SK-N-SH treated with all-trans-retinoic acid at 6 μM for 48 hours (cell line): ENCODE data around the gene GTF2A1L.

ENCODE experiments used
- ATAC-seq: fragments of 200-7000 bp; cut with Tn5 transposase; 3 replicates; pipeline ENCODE4 v1.9.1; 2020; ENCODE audit warnings: mild to moderate bottlenecking, moderate library complexity
- ARNTL ChIP-seq: fragments of 450-650 bp; formaldehyde crosslinking; IDR thresholded peaks from 2 replicates; pipeline ENCODE4 v1.5.0; 2020; ENCODE audit warnings: low read depth, mild to moderate bottlenecking, moderate library complexity, borderline replicate concordance
- BACH2 ChIP-seq: fragments of 250-450 bp; sonication (Bioruptor Pico); IDR thresholded peaks from 2 replicates; pipeline ENCODE4 v1.9.0; 2021; ENCODE audit warnings: mild to moderate bottlenecking, borderline replicate concordance
- CSDC2 ChIP-seq: fragments of 250-450 bp; sonication (Bioruptor Pico); IDR thresholded peaks from 2 replicates; pipeline ENCODE4 v1.5.0; 2020; ENCODE audit warnings: mild to moderate bottlenecking, moderate library complexity
- ESRRG ChIP-seq: fragments of 250-450 bp; sonication (Bioruptor Pico); IDR thresholded peaks from 2 replicates; pipeline ENCODE4 v1.6.1; 2021; ENCODE audit warnings: mild to moderate bottlenecking
- GLIS3 ChIP-seq: fragments of 250-450 bp; sonication (Bioruptor Pico); IDR thresholded peaks from 2 replicates; pipeline ENCODE4 v1.5.0; 2020; ENCODE audit warnings: mild to moderate bottlenecking, moderate library complexity
- ISL1 ChIP-seq: fragments of 250-450 bp; sonication (Bioruptor Pico); IDR thresholded peaks from 2 replicates; pipeline ENCODE4 v2.1.2; 2022; ENCODE audit warnings: mild to moderate bottlenecking, moderate library complexity
- OSR1 ChIP-seq: fragments of 250-450 bp; sonication (Bioruptor Pico); IDR thresholded peaks from 2 replicates; pipeline ENCODE4 v1.8.0; 2022; ENCODE audit warnings: moderate library complexity, mild to moderate bottlenecking, inconsistent platforms
- POU6F1 ChIP-seq: fragments of 250-450 bp; sonication (Bioruptor Pico); IDR thresholded peaks from 2 replicates; pipeline ENCODE4 v1.8.0; 2021; ENCODE audit warnings: low read depth, mild to moderate bottlenecking, moderate library complexity, borderline replicate concordance
- PPARA ChIP-seq: fragments of 250-450 bp; sonication (Bioruptor Pico); IDR thresholded peaks from 2 replicates; pipeline ENCODE4 v1.5.0; 2020; ENCODE audit warnings: mild to moderate bottlenecking, borderline replicate concordance
- RARB ChIP-seq: fragments of 250-450 bp; sonication (Bioruptor Pico); IDR thresholded peaks from 2 replicates; pipeline ENCODE4 v1.8.0; 2021; ENCODE audit warnings: mild to moderate bottlenecking, moderate library complexity
- SNAI2 ChIP-seq: fragments of 250-450 bp; sonication (Bioruptor Pico); IDR thresholded peaks from 2 replicates; pipeline ENCODE4 v1.5.0; 2020; ENCODE audit warnings: mild to moderate bottlenecking, moderate library complexity
- TCF4 ChIP-seq: fragments of 250-450 bp; sonication (Bioruptor Pico); IDR thresholded peaks from 2 replicates; pipeline ENCODE4 v1.8.0; 2021; ENCODE audit warnings: mild to moderate bottlenecking, moderate library complexity, borderline replicate concordance
- TOX ChIP-seq: fragments of 250-450 bp; sonication (Bioruptor Pico); IDR thresholded peaks from 2 replicates; pipeline ENCODE4 v1.8.0; 2021; ENCODE audit warnings: mild to moderate bottlenecking, moderate library complexity, borderline replicate concordance
- ZC3H10 ChIP-seq: fragments of 250-450 bp; sonication (Bioruptor Pico); IDR thresholded peaks from 2 replicates; pipeline ENCODE4 v1.5.1; 2021; ENCODE audit warnings: mild to moderate bottlenecking, moderate library complexity
- ZFP3 ChIP-seq: fragments of 250-450 bp; sonication (Bioruptor Pico); IDR thresholded peaks from 2 replicates; pipeline ENCODE4 v1.5.0; 2020; ENCODE audit warnings: mild to moderate bottlenecking, moderate library complexity
- ZFP30 ChIP-seq: fragments of 450-650 bp; formaldehyde crosslinking; IDR thresholded peaks from 2 replicates; pipeline ENCODE4 v1.5.0; 2022; ENCODE audit warnings: mild to moderate bottlenecking, moderate library complexity
- ZNF565 ChIP-seq: fragments of 450-650 bp; formaldehyde crosslinking; conservative IDR thresholded peaks from 2 replicates; pipeline ENCODE4 v1.5.0; 2020; ENCODE audit warnings: low read depth, mild to moderate bottlenecking, moderate library complexity
- ZNF70 ChIP-seq: fragments of 450-650 bp; formaldehyde crosslinking; IDR thresholded peaks from 2 replicates; pipeline ENCODE4 v1.5.0; 2020; ENCODE audit warnings: mild to moderate bottlenecking, moderate library complexity
- ZNF8 ChIP-seq: fragments of 450-650 bp; formaldehyde crosslinking; IDR thresholded peaks from 2 replicates; pipeline ENCODE4 v1.5.0; 2020; ENCODE audit warnings: mild to moderate bottlenecking, moderate library complexity
- TF ChIP-seq, protein P1 (sequence below): fragments of 250-450 bp; sonication (Bioruptor Pico); IDR thresholded peaks from 2 replicates; pipeline ENCODE4 v1.5.1; 2020; ENCODE audit warnings: low read depth, mild to moderate bottlenecking, moderate library complexity
- TF ChIP-seq, protein P2 (sequence below): fragments of 250-450 bp; sonication (Bioruptor Pico); IDR thresholded peaks from 2 replicates; pipeline ENCODE4 v1.8.0; 2020; ENCODE audit warnings: mild to moderate bottlenecking, moderate library complexity, borderline replicate concordance
- TF ChIP-seq, protein P3 (sequence below): fragments of 250-450 bp; sonication (Bioruptor Pico); IDR thresholded peaks from 2 replicates; pipeline ENCODE4 v1.5.1; 2021; ENCODE audit warnings: mild to moderate bottlenecking, moderate library complexity
- TF ChIP-seq, protein P4 (sequence below): fragments of 250-450 bp; sonication (Bioruptor Pico); IDR thresholded peaks from 2 replicates; pipeline ENCODE4 v1.5.0; 2020; ENCODE audit warnings: mild to moderate bottlenecking, moderate library complexity

GTF2A1L gene

GRCh38 chr2:48693645-48694044 lies 76.0 kb downstream of the GTF2A1L start:
- TF ChIP-seq TOX: no peak
- no peak for TF ChIP-seq BACH2 (CRISPR knock-in tag)
- TF ChIP-seq POU6F1: no peak
- TF ChIP-seq, protein P1, sequence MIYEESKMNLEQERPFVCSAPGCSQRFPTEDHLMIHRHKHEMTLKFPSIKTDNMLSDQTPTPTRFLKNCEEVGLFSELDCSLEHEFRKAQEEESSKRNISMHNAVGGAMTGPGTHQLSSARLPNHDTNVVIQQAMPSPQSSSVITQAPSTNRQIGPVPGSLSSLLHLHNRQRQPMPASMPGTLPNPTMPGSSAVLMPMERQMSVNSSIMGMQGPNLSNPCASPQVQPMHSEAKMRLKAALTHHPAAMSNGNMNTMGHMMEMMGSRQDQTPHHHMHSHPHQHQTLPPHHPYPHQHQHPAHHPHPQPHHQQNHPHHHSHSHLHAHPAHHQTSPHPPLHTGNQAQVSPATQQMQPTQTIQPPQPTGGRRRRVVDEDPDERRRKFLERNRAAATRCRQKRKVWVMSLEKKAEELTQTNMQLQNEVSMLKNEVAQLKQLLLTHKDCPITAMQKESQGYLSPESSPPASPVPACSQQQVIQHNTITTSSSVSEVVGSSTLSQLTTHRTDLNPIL (CRISPR knock-in tag): no peak
- TF ChIP-seq TCF4 (CRISPR knock-in tag): no peak
- no peak for TF ChIP-seq ZNF565 (CRISPR knock-in tag)
- TF ChIP-seq ZNF70: no peak
- TF ChIP-seq ISL1 (CRISPR knock-in tag): no peak
- TF ChIP-seq ZFP30: no peak
- TF ChIP-seq RARB (CRISPR knock-in tag): no peak
- no peak for TF ChIP-seq OSR1 (CRISPR knock-in tag)
- no peak for TF ChIP-seq ARNTL (CRISPR knock-in tag)
- ATAC-seq: no peak

DNA sequence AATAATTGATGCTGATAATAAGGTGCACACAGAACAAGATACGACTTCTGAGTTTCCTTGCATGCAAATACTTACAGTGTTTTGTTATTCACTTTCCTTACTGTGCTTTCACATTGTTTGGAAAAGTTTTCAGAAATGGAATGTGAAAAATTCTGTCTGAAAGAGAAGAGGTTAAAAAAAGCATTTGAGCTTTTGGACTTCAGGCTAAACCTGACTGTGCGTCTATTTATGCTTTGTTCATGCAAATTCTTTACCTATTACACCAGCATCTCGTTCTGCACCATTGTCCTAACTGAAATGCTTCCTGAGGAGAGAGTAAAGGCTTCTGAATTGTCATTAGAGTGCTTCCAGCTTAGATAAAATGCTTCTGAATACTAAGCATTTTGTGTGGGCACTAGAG lies 76.5 kb downstream of the GTF2A1L start:
- TF ChIP-seq BACH2 (CRISPR knock-in tag) (no peak), ZNF8 (no peak), GLIS3 (CRISPR knock-in tag) (no peak), OSR1 (CRISPR knock-in tag) (no peak), PPARA (CRISPR knock-in tag) (no peak), TCF4 (CRISPR knock-in tag) (no peak), ZNF565 (CRISPR knock-in tag) (no peak), SNAI2 (CRISPR knock-in tag) (no peak), ZC3H10 (CRISPR knock-in tag) (no peak), ZNF70 (no peak), ZFP3 (CRISPR knock-in tag) (no peak), CSDC2 (CRISPR knock-in tag) (no peak), ARNTL (CRISPR knock-in tag) (no peak)
- TF ChIP-seq, protein P2, sequence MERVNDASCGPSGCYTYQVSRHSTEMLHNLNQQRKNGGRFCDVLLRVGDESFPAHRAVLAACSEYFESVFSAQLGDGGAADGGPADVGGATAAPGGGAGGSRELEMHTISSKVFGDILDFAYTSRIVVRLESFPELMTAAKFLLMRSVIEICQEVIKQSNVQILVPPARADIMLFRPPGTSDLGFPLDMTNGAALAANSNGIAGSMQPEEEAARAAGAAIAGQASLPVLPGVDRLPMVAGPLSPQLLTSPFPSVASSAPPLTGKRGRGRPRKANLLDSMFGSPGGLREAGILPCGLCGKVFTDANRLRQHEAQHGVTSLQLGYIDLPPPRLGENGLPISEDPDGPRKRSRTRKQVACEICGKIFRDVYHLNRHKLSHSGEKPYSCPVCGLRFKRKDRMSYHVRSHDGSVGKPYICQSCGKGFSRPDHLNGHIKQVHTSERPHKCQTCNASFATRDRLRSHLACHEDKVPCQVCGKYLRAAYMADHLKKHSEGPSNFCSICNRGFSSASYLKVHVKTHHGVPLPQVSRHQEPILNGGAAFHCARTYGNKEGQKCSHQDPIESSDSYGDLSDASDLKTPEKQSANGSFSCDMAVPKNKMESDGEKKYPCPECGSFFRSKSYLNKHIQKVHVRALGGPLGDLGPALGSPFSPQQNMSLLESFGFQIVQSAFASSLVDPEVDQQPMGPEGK (CRISPR knock-in tag): no peak
- TF ChIP-seq, protein P3, sequence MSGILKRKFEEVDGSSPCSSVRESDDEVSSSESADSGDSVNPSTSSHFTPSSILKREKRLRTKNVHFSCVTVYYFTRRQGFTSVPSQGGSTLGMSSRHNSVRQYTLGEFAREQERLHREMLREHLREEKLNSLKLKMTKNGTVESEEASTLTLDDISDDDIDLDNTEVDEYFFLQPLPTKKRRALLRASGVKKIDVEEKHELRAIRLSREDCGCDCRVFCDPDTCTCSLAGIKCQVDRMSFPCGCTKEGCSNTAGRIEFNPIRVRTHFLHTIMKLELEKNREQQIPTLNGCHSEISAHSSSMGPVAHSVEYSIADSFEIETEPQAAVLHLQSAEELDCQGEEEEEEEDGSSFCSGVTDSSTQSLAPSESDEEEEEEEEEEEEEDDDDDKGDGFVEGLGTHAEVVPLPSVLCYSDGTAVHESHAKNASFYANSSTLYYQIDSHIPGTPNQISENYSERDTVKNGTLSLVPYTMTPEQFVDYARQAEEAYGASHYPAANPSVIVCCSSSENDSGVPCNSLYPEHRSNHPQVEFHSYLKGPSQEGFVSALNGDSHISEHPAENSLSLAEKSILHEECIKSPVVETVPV (CRISPR knock-in tag): no peak
- TF ChIP-seq, protein P1 (CRISPR knock-in tag): no peak
- ATAC-seq: no peak

- ATAC-seq: no peak
- TF ChIP-seq ESRRG (CRISPR knock-in tag): no peak
- TF ChIP-seq OSR1 (CRISPR knock-in tag): no peak
- TF ChIP-seq ZFP30: no peak
- TF ChIP-seq SNAI2 (CRISPR knock-in tag): no peak
- TF ChIP-seq, protein P4, sequence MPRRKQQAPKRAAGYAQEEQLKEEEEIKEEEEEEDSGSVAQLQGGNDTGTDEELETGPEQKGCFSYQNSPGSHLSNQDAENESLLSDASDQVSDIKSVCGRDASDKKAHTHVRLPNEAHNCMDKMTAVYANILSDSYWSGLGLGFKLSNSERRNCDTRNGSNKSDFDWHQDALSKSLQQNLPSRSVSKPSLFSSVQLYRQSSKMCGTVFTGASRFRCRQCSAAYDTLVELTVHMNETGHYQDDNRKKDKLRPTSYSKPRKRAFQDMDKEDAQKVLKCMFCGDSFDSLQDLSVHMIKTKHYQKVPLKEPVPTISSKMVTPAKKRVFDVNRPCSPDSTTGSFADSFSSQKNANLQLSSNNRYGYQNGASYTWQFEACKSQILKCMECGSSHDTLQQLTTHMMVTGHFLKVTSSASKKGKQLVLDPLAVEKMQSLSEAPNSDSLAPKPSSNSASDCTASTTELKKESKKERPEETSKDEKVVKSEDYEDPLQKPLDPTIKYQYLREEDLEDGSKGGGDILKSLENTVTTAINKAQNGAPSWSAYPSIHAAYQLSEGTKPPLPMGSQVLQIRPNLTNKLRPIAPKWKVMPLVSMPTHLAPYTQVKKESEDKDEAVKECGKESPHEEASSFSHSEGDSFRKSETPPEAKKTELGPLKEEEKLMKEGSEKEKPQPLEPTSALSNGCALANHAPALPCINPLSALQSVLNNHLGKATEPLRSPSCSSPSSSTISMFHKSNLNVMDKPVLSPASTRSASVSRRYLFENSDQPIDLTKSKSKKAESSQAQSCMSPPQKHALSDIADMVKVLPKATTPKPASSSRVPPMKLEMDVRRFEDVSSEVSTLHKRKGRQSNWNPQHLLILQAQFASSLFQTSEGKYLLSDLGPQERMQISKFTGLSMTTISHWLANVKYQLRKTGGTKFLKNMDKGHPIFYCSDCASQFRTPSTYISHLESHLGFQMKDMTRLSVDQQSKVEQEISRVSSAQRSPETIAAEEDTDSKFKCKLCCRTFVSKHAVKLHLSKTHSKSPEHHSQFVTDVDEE (CRISPR knock-in tag): no peak
- TF ChIP-seq, protein P3 (CRISPR knock-in tag): no peak
- no peak for TF ChIP-seq ISL1 (CRISPR knock-in tag)
- TF ChIP-seq, protein P2 (CRISPR knock-in tag): no peak
- no peak for TF ChIP-seq ZNF8
- TF ChIP-seq CSDC2 (CRISPR knock-in tag): no peak
- TF ChIP-seq ARNTL (CRISPR knock-in tag): no peak
Measured at GRCh38 chr2:48695991-48696390, 78.3 kb downstream of the GTF2A1L start.
